Activated naive CD4-positive, alpha-beta T cell treated with Interleukin-2 at 50 U/mL for 16 hours (primary cell): Measurements from ENCODE around the gene NOP10.
A peak's percentile ranks its signal among the peaks of the same experiment; 100 is the strongest.
"Not testable (repeated sequence)": the region's sequence is repeated elsewhere in the genome, so short reads cannot be mapped to it uniquely, and the experiment has no call there.

Experiments used
- DNase-seq: peaks from one replicate; pipeline ENCODE4 v3.0.0-alpha.2; 2020

The NOP10 gene

GRCh38 chr15:34358367-34358766 lies 15.4 kb upstream of the NOP10 start:
- DNase-seq = no peak

GRCh38 chr15:34357653-34358052 lies 14.7 kb upstream of the NOP10 start:
- no peak for DNase-seq

- DNase-seq = no peak
These were observed 12.3 kb upstream of the NOP10 start for GRCh38 chr15:34355241-34355640.

- DNase-seq = no peak
These were observed 11.3 kb upstream of the NOP10 start for GRCh38 chr15:34354286-34354685.

GRCh38 chr15:34353627-34354026 lies 10.7 kb upstream of the NOP10 start:
- no peak for DNase-seq

- DNase-seq = not testable (repeated sequence)
These were observed 10.1 kb upstream of the NOP10 start for GRCh38 chr15:34352996-34353395.

- no peak for DNase-seq
These were observed 6.8 kb upstream of the NOP10 start for GRCh38 chr15:34349769-34350168.

- DNase-seq = no peak
These were observed 5.9 kb upstream of the NOP10 start for GRCh38 chr15:34348735-34349300.

- DNase-seq = no peak
These were observed 5.2 kb upstream of the NOP10 start for GRCh38 chr15:34347951-34348638.

- DNase-seq = not testable (repeated sequence)
These were observed 661 bp downstream of the NOP10 start for GRCh38 chr15:34342213-34342736.

- no peak for DNase-seq
These were observed 1.3 kb downstream of the NOP10 start for GRCh38 chr15:34341381-34342212.

- DNase-seq = no peak
These were observed 3.0 kb downstream of the NOP10 start for GRCh38 chr15:34339946-34340345.

- DNase-seq = no peak
These were observed 4.6 kb downstream of the NOP10 start for GRCh38 chr15:34338347-34338746.

GRCh38 chr15:34337557-34338306 lies 5.2 kb downstream of the NOP10 start, which contains the start of gene SLC12A6:
Gene SLC12A6 (minus strand): TSS chr15:34337781. CDS start chr15:34336680, 1,101 bp downstream.
- DNase-seq = peak; percentile 92

- DNase-seq = peak; percentile 25
These were observed 5.9 kb downstream of the NOP10 start for GRCh38 chr15:34336991-34337556.

GRCh38 chr15:34336231-34336990 lies 6.5 kb downstream of the NOP10 start:
- DNase-seq = no peak

- no peak for DNase-seq
These were observed 7.5 kb downstream of the NOP10 start for GRCh38 chr15:34335176-34336032.

GRCh38 chr15:34334672-34335071 lies 8.3 kb downstream of the NOP10 start:
- DNase-seq = no peak

- DNase-seq = no peak
These were observed 10.3 kb downstream of the NOP10 start for GRCh38 chr15:34332553-34333120.

- no peak for DNase-seq
These were observed 11.1 kb downstream of the NOP10 start for GRCh38 chr15:34331809-34332208.
